HG02943 (cell line): Measurements from ENCODE around the gene NTN3.

Source experiments
- ATAC-seq: cut with Tn5 transposase; IDR thresholded peaks from one replicate; pipeline ENCODE4 v1.9.1; 2021; ENCODE audit warnings: mild to moderate bottlenecking, low read depth, moderate library complexity; ENCODE audit not compliant: unreplicated experiment

NTN3 gene

DNA sequence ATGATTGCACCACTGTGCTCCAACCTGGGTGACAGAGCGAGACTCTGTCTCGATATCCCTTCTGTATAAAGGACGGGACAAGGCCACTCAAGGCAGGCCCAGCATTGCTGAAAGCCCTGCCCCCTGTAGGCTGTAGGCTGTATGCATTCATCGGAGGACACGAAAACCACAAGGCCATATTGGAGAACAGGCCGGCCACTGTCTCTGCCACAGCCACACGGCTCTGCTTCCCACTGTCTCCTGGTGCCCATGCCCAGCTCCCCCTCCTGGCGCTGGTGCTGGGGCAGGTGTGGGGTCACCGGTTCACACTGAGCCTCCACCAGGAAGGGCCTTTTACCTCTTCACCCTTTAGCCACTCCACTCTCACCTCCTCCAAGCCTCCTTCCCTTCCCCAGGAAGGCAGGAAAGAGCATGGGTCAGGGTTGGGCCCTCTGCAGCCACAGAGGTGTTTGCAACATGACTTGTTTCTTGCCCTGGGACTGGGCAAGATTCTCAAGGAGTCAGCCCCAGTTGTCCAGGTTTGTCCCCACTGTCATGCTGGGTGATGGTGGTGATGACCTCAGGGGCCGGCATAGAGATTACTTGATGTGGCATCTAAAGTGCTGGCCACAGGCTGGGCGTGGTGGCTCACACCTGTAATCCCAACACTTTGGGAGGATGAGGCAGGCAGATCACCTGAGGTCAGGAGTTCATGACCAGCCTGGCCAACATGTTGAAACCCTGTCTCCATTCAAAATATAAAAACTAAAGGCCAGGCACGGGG is 5.3 kb upstream of the NTN3 start:
- no peak for ATAC-seq

DNA sequence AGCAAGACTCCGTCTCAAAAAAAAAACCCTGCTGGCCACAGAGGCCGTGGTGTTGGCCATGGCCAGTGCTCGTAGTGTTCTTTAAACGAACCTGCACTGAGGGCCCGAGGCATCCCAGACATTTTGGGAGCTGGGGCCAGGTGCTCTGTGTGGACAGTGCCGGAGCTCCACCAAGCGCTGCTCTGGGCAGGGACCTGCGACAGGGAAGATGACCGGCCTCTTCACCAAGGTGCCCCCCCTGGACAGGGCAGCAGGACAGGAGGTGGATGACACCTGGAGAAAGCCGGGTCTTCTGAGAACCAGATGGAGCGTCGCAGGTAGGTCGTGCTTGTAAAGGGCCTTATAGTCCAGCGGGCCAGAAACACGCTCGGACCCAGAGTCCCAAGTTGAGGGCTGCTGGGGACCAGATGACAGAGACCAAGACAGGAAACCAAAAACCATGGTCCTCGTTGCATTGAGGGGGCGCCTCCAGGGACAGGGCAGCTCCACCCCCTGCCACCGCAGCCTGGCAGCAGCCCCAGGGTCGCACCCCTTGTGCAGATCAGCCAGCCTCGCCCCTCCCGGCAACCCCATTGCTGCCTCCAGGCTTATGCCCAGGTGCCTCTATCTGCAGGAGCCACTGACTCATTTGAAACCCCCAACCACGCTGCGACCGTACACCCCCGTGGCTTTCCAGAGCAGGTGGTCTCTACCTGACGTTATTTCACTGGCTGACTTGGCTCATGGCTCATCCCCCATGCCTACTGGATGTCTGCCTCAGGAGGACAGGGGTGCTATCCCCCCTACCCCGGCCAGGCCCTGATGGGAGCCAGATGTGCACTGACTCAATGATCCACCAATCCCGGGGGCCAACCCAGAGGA is 4.2 kb upstream of the NTN3 start:
- no peak for ATAC-seq

DNA sequence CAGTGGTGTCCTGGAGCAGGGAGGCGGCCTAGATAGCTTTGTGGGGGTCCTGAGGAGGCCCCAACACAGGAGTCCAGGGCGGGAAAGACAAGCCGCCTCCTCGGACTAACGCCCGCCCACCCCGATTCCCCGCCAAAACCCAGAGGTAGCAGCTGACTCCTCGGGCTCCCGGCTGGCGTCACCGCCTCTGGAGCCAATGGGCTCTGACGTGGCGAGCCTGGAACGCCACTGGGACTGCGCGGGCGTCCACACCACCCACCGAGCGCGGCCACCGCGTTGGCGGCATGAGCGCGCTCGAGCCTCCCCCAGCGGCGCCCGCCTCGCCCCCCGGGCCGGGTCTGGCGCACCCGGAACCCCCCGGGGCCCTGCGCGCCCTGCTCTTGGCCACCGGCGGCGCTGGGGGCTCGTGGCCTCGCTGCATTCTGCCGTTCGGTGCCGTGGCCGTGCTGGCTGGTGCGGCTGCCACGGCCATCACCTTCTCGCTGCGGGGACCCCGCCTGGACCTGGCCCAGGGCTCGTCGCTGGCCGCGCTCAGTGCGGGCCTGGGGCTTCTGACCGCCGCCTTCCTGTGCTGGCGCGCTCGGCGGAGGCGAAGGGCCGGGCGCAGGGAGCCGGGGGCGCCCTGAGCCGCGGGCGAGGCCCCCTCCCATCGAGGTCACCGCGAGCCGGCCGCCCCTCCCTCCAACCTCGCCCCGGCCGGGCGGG is 3.4 kb upstream of the NTN3 start:
- ATAC-seq = no peak

DNA sequence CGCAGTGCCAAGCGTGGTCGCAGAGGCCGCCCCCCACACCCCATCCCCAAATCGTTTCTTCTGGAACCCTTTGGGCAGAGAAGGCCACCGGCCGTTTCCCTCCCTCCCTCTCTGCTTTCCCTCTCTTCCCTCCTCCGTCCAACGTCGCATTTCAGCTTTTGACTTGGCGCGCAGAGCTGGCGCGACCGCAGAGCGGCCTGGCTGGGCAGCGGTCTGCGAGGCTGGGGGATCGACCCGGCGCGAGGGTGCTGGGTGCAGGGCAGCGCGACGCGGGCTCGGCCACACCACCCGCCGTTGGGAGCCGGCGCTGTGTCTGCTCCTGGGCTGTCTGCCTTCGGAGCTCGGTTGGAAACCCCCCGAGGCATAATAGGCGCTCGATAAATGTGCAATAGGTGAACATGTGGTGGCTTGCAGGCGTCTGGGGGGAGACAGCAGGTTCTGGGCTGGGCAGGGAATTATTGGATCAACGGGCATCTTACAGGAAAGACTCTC is 2.8 kb upstream of the NTN3 start:
- ATAC-seq = no peak

DNA sequence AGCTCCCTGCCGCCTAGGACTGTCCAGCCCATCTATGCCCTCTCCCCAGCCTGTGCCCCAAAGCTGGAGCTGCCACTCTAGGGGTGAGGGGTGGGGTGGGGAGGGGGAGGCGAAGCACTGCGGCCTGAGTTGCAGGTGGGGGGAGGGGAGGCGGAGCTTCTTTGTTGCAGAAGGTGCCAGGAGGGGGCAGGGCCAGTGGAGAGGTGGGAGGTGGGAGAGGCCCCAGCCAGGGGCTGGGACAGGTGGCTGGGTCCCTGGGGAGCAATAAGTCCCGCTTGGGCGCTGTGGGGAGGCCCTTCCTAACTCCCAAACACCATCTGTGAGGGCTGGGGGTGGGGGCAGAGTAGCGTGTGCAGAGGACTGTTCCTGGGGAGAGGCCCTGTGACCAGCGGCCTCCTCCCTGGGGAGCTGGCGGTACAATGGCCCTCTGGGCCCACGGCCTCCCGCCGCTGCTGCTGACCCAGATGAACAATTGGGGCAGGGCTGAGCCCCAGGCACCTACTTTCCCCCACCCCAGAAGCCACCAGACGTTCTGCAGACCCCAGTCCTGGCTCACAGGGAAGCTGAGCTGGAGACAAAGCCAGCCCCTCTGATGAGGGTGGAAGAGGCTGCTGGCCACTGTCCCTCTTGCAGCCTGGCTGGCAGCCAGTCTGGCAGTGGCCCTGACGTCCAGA is 2.2 kb upstream of the NTN3 start:
- no peak for ATAC-seq

DNA sequence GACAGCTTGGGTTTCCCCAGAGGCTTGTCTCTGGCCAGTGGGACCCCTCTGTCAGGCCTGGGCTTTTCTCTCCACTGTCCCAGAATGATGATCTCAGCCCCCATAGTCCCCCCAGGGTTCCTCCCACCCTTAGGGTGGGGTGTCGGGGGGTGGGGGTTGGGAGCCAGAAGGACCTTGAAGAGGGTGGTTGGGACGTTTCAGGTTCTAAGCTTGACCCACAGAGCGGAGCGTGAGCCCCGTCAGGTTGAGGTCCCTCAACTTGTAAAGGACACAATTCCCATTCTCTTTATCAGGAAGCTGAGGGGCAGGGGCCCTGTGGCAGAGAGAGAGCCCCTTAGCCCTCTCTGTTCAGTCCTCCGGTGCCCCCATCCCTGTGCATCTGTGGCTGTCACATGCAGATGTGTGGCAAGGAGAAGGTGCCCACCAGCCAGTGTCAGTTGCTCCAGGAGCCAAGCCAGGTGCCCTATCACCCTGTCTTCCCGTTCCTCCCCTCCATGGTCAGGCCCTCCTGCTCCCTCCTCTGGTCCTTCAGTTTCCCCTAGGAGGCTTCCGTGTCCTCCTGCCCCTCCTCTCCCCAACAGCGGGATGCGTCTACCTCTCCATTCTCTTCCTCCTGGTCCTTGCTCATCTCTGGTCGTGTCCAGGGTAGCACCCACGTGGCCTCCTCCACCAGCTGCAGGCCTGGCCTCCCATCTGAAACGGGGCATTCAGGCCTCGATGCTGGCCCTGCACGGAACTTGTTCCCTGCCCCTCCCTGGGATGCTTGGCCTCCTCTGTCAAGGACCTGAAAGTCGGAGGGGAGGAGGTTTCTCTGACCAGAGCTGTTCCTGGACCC is 1.5 kb upstream of the NTN3 start:
- ATAC-seq = no peak

DNA sequence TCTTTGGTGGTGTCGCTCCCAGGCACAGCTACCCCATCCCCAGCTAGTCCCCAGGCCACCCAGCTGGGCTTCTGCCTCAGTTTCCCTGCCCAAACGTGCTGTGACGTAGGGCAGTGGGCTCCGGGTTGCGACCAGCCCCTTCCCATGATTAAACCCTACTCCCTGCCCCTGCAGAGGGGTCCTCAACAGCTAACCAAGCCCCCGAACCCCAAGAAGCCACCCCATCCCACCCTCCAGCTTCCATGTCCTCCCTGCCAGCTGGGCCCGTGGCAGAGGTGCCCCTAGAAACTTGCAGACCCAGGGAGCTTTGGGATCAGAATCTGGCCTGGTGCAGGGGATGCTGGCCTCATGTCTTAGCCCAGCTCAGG is 879 bp upstream of the NTN3 start:
- no peak for ATAC-seq

DNA sequence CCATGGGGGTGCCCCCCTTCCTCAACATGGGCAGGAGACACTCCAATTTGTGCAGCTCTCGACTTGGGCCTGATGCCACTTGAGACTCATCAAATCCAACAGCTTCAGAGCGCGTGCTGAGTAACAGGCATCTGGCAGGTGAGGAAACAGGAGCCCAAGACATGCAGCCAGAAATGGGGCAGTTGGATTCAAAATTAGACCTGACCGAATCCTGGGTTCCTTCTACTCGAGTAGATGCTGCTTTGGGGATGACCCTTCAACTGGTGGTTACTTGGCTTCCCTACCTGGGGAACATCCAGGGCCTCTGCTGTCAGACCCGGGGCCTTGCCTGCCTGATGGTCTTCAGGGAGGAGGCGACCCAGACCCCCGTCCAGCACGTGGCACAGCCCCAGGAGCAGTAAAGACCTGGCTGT is 488 bp upstream of the NTN3 start:
- ATAC-seq = no peak

DNA sequence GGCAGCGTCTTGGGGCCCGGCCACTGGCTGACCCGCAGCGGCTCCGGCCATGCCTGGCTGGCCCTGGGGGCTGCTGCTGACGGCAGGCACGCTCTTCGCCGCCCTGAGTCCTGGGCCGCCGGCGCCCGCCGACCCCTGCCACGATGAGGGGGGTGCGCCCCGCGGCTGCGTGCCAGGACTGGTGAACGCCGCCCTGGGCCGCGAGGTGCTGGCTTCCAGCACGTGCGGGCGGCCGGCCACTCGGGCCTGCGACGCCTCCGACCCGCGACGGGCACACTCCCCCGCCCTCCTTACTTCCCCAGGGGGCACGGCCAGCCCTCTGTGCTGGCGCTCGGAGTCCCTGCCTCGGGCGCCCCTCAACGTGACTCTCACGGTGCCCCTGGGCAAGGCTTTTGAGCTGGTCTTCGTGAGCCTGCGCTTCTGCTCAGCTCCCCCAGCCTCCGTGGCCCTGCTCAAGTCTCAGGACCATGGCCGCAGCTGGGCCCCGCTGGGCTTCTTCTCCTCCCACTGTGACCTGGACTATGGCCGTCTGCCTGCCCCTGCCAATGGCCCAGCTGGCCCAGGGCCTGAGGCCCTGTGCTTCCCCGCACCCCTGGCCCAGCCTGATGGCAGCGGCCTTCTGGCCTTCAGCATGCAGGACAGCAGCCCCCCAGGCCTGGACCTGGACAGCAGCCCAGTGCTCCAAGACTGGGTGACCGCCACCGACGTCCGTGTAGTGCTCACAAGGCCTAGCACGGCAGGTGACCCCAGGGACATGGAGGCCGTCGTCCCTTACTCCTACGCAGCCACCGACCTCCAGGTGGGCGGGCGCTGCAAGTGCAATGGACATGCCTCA is 773 bp downstream of the NTN3 start:
- ATAC-seq = no peak

DNA sequence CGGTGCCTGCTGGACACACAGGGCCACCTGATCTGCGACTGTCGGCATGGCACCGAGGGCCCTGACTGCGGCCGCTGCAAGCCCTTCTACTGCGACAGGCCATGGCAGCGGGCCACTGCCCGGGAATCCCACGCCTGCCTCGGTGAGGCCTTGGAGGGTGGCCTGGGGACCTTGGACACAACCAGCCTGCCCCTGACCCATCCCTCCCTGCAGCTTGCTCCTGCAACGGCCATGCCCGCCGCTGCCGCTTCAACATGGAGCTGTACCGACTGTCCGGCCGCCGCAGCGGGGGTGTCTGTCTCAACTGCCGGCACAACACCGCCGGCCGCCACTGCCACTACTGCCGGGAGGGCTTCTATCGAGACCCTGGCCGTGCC is 1.4 kb downstream of the NTN3 start:
- no peak for ATAC-seq

DNA sequence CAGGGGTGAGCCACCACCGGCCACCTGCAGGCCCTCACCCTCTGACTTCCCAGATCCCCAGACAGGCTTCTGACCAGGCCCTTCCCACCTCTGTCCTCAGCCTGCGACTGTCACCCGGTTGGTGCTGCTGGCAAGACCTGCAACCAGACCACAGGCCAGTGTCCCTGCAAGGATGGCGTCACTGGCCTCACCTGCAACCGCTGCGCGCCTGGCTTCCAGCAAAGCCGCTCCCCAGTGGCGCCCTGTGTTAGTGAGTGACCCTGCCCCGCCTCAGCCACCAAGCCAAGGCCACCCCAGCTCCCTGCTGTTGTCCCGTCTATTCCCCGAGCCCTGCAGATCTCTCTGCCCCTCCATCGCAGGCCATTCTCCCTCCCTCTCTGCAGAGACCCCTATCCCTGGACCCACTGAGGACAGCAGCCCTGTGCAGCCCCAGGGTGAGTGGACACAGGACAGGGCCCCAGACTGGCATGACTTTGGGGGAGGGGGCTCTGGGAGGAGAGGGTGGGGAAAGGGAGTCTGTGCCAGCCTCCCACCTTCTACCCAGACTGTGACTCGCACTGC is 1.9 kb downstream of the NTN3 start:
- ATAC-seq = no peak

DNA sequence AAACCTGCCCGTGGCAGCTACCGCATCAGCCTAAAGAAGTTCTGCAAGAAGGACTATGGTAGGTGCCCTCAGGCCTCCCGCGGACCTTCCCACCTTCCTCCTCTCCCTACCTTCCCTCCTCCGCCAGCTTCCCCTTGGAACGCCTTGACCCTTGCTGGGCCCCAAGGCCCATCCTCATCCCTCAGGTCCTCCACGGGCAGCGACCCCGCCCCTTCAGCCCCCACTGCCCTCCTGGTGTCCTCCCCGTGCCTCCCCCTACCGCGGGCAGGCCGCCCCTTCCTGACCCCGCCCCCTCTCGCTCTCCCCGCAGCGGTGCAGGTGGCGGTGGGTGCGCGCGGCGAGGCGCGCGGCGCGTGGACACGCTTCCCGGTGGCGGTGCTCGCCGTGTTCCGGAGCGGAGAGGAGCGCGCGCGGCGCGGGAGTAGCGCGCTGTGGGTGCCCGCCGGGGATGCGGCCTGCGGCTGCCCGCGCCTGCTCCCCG is 2.4 kb downstream of the NTN3 start:
- no peak for ATAC-seq

DNA sequence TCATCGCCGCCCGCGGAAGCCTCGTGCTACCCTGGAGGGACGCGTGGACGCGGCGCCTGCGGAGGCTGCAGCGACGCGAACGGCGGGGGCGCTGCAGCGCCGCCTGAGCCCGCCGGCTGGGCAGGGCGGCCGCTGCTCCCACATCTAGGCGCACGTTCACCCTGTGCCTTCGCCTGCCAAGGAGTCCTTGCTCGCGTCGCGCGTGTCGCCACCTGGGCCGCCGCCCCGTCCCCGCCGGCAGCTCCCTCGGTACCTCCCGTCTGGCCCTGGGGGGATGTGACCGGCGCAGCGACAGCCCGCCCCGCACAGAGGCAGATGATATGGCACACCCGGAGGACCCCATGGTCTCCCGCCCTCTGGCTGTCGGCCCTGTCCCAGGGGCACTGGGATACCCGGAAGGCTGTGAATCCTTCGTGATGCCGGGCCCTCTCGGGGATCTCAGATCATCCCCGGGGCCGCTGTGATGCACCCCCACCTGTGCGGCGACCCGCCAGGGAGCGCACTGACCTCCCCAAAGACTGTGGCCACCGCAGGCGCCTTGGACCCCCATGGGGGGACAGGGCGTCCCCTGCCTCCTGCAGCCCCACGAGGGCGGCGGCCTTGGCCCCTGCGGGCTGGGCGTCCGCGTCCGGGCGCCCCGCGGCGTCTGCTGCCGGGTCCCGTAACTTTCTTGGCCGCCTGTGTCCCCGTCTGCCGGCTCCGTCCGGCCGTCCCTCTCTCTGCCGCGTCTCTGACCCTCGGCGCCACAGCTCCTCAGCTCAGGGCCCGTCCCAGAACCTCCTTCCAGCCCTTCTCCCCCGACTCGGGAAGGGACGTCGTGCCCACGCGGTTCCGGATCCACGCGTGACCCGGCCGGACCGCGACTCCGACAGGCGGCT is 3.1 kb downstream of the NTN3 start:
- ATAC-seq = peak; percentile 21

DNA sequence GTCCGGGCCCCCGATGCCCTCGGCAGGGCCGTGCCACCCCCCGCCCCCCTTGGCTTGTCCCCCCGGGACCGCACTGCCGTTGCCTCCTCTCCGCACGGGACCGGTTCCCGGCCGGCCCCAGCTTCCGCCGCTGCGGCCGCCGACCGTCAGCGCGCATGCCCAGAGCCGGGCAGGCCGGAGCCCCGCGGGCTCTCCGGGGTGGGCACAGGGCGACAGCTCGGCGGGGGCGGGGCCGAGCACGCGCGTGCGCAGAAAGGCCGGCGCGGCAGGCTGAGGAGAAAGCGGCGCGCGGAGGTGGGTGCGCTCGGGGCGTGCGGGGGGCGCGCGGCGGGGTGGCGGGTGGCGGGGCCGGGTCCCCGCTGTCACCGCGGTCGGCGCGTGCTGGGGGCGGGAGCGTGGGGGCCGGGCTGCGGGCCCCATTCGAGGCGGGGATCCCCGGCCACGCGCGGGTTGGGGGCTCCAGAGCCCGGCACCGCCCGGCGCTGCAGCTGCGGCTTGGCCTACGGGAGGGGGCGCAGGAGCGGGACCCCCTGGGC is 3.8 kb downstream of the NTN3 start, which contains the start of gene TBC1D24:
Gene TBC1D24 (plus strand): TSS at position 251 of the 536 bp plus-strand sequence. CDS start 21,022 bp downstream, outside the sequence.
- ATAC-seq = peak; percentile 56

DNA sequence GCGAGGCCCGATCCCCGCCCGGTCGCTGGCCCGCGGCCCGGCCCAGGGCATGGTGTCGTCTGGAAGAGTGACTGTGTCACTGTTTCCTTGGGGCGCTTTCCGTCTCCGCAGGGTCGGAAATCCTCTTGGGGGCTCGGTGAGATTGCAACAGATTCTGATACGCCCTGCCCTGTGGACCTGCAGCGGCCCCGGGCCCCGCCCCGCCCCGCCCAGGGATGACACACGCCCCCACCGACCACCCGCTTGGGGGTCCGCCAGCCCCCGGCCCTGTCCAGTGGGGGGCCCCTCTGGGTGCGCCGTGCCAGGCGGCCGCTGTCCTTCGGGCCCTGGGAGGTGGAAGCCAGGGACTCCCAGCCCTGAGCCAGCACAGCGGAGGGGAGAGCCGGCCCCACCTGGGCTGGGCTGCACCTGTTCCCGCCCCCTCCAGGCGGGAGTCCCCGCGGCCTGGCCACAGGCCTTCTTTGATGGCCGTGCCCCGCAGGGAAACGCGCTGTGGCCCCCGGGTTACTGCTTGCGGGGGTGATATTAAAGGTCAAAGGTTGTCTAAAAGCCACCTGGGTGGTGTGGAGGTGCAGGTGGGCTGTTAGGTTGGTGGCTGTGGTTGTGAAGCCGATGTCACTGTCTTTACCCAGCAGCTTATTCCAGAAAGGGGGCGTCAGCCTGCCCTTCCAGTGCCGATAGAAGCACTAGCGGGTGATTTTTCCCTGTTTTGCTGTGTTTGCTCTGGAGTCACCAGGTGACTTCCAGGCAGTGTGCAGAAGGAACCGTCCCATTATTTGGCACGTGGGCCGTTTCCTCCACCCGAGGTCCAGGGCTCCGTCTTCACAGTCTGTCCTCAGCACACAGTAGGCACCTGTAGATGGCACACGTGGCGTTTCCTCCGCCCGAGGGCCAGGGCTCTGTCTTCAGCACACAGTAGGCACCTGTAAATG is 4.6 kb downstream of the NTN3 start:
- no peak for ATAC-seq

DNA sequence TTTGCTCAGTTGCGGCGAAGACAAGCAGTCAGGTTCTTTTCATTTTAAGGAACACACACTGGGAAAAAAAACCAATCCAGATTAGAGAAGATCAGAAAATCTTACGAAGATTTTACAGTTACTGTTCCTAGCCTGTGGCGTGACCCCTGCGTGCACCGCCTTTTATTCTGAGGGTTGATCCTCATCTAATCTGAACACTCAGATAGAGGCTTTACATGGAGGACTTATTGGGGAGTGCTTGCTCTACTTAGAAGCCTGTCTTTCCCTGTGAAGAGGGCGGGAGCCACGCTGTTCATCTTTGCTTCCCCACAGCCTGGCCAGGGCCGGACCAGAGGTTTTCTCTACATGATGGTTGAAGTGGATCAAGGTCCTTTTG is 5.2 kb downstream of the NTN3 start:
- no peak for ATAC-seq
